GM21786 (cell line): Measurements from ENCODE around the gene SSBP4.

Experiments used
- ATAC-seq: cut with Tn5 transposase; IDR thresholded peaks from one replicate; pipeline ENCODE4 v1.9.1; 2021; ENCODE audit not compliant: unreplicated experiment

The SSBP4 gene

GRCh38 chr19:18419699-18420460, 682 bp downstream of the SSBP4 start:
- ATAC-seq = no peak

- no peak for ATAC-seq
Measured at GRCh38 chr19:18420930-18421329, 1.7 kb downstream of the SSBP4 start.

DNA sequence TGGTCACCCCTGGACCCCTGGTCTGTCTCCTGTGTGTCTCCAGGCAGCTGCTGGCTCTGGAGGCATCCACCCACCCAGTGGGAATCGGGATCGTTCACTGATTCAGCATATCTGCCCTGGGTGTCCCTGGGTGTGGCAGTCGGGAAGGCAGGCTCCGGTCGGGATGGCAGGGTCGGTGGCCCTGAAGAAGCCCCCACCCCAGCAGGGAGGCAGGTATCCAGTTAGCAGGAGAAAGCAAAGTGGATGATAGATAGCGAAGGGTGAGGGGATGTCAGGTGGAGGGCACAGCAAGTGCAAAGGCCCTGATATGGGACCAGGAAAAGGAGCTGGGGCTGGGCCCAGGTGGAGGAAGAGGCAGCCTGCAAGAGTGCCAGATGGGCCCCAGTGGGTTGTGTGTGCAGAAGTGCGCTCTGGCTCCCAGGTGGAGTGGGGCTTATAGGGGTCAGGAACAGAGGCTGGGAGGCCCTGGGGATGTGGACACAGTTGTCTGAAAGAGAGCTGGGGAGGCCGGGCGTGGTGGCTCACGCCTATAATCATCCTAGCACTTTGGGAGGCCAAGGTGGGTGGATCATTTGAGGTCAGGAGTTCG, 2.3 kb downstream of the SSBP4 start:
- ATAC-seq = no peak

GRCh38 chr19:18422530-18423191, 3.5 kb downstream of the SSBP4 start:
- ATAC-seq = no peak

GRCh38 chr19:18423258-18424020, 4.2 kb downstream of the SSBP4 start:
- no peak for ATAC-seq

DNA sequence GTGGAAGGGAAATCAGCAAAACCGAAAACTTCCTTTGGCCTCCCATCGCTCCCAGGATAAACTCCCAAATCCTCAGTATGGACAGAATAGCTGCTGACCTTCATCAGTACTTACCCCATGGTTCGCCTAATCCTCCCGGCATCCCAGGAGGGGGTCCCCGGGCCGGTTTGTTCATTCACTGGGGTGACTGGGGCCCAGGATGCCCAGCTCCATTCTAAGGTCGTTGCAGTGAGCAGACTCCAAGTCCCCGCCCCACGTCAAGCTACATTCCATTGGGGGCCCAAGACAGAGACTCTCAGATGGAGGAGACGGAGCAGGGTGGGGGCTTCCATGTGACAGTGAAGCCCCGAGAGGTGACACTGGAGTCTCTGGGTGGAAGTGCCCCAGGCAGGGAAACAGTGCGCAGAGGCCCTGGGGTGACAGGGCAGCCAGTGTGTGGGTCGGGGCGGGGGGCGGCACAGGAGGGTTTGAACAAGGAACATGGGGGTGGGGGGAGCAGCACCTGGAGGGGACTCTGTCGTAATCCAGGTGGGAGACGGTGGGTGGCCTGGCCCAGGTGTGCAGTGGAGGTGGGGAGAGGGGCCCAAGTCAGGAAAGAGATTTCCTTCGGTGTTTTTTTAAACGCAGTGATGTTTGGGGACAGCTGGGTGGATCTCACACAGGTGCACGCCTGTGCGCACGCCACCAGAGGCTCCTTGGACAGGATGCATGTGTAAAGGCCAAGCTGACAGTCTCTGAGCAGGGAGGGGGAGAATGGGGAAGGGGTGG, 5.1 kb downstream of the SSBP4 start:
- no peak for ATAC-seq

DNA sequence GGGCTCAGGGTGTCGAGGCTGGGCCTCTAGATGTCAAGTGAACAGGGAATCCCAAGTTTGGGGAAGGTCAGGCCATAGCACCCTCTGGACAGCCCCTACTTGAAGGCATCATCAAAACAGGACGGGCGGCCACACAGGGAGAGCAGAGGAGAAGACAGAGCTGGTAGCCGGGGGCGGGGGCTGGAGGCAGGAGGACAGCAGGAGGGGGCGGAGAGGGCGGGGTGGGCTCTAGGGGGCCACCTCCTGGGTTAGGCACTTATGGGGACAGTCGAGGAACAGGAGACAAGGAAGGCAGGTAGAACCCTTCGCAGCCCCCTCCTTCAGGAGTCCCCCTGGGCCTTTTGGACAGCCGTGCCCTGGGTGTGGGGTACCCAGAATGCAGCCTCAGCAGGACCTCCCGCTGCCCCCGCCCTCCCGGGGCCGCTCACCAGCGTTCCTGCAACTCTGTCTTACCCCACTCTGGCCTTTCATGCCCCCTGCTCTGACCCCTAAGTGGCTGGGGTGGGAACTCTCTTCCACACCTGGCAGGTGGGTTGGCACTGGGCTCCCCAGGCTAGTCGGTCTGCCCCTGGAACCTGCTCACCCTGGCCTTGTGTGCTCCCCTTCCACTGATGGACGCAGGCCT, 5.8 kb downstream of the SSBP4 start:
- ATAC-seq = no peak

DNA sequence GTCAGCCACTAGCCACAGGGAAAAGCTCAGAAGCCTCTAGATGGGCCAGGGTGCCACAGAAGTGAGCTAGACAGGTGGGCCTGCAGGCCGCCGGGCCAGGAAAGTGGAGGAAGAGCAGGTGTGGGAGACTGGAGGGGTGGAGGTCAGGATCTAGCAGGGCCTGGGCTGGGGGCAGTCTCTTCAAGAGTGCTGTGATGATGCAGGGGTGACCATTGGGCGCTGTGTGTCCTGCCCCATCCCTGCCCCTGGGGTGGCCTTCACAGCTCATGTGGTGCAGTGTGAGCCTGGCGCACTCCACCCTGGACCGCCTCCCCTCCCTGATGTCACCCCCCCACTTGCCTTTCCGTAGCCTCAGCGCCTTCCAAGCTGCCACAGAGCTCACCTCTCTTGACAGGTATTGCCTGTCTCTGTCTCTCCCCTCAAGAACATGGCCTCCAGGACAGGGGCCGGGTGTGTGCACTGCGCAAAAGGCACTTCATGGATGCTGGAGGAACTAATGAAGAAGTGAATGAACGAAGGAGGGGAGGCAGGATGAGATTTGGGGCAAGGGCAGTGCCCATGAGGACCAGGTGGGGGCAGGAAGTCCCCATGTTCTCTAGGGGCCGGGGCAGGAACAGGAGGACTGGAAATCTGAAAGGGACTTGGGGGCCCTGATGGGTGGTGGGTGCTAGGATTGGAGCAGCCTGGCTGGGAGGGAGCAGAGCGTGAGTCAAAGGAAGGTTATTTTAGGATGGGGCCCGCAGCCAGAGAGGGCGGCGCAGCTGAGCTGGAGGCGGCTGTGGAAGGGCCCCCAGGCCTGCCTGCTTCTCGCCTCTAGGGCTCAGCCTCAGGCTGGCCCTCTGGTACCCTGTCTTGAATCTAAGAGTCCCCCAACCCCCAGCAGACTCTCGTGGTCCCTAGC, 6.6 kb downstream of the SSBP4 start:
- ATAC-seq = no peak

- ATAC-seq = no peak
Measured at GRCh38 chr19:18426416-18426767, 7.2 kb downstream of the SSBP4 start.

DNA sequence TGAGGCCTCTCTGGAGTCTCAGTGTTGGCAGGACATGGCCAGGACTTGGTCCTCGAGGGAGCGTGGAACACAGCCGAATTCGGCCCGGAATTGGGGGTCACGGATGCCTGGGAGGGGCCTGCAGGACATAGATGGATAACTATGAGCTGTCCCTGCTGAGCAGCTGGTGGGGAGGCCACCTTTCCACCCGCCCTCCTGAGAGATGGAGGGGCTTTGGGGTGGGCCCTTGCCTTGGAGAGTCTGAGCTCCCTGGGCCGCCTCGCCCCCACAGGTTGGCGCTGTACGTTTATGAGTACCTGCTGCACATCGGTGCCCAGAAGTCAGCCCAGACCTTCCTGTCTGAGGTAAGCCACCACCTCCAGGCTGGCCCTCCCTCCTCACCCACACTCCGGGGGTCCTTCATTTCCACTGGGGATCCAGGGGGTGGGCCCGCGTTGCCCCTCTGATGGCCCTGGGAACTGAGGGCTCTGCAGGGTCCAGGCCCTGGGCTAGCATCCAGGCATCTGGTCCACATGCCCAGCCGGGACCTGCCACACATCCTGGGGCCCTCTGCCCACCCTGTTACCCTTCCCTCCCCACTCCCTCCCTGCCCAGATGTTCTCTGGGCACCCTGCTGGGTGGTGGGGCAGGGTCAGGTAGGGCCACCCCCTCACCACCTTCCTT, 8.0 kb downstream of the SSBP4 start:
- no peak for ATAC-seq

- no peak for ATAC-seq
Measured at GRCh38 chr19:18427743-18428113, 8.5 kb downstream of the SSBP4 start.

- ATAC-seq = no peak
Measured at GRCh38 chr19:18428173-18428786, 9.1 kb downstream of the SSBP4 start.

- ATAC-seq = peak; percentile 71
Measured at GRCh38 chr19:18428787-18429674, 9.8 kb downstream of the SSBP4 start.

DNA sequence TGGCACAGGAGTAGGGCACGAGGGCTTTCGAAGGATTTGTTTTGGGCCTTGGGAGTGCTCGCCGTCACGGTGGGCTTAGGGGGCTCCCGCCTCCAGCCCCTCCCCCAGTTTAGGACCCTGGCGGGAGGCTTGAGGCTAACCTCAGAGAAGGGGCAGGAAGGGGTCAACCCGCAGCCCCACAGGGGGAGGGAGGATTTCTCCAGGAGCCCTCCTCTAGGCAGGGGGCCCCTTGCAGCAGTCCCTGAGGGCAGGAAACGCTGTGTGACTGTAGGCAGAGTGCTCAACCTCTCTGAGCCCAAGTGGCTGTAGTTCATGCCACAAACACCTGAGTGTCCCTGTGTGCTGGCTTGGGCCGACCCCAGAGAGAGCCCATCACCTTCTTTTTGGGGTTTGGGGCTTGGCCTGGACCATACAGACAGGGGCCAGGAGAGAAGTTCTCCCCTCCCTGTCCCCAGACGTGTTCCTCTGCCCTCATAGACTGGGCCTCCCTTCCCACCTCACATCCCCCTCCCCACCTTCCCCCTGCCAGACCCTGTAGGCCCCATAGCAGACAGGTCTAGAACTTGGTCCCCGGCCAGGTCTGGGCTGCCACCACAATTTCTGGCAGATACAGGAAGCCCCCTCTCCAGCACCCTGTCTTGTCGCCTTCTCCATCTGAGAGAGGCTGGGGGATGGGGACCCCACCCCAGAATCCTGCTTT, 10.7 kb downstream of the SSBP4 start:
- no peak for ATAC-seq

DNA sequence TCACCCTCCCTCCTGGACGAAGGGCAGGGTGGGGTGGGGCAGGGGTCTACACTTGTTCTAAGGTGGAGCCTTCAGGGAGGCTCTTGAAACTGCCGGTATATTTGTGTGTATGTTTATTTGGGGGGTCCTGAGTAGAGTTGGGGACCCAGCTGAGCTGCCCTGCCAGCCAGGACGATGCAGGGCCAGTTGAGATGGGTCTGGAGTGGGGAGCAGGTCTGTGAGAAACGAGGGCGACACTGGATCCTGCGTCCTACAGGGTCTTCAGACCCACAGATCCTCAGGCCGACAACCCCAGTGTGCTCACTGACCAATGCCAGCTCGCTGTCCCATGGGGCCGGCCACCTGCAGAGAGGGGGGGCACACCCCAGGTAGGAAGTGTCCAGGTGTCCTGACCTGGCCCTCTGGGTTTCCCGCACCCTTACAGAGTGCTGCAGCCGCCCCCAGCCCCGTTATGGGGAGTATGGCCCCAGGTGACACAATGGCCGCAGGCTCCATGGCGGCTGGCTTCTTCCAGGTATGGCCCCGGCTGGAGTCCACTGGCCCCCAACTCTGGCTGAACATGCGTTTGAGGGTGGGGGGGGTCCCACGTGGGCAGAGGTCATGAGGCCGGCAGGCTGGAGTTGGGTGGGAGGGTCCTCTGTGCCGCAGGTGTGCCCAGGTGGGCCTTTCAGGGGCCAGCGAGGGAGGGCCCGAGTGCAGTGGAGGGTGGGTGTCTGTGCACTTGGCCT, 11.4 kb downstream of the SSBP4 start:
- ATAC-seq = no peak
